Colonic mucosa (tissue), 4 donors: ENCODE data around the gene F10. TPM values are rescaled to one million over a fixed set of nuclear protein-coding genes. Genes with fewer than 3 reads are reported as not detected.

Experiments used
- DNase-seq: peaks from one replicate; pipeline ENCODE4 v3.0.0-alpha.2; 2020
- H3K27ac ChIP-seq: fragments of 200-600 bp; one replicate; pipeline ENCODE4 v1.8.0; 2021
- H3K27me3 ChIP-seq: fragments of 200-600 bp; one replicate; pipeline ENCODE4 v1.8.0; 2021
- H3K36me3 ChIP-seq: fragments of 200-600 bp; one replicate; pipeline ENCODE4 v1.8.0; 2021
- H3K4me1 ChIP-seq: fragments of 200-600 bp; one replicate; pipeline ENCODE4 v1.8.0; 2021; ENCODE audit warnings: mild to moderate bottlenecking
- H3K4me3 ChIP-seq: fragments of 200-600 bp; one replicate; pipeline ENCODE4 v1.8.0; 2021
- H3K9ac ChIP-seq, 2 donors: one replicate each; pipeline ENCODE4 v1.7.0; 2013; ENCODE audit warnings: control low read depth in 2 of 2, low read depth in 2 of 2, low read length in 2 of 2
- H3K9me3 ChIP-seq: fragments of 200-600 bp; one replicate; pipeline ENCODE4 v1.8.0; 2021
- CTCF ChIP-seq: fragments of 200-600 bp; IDR thresholded peaks from one replicate; pipeline ENCODE4 v1.8.0; 2022; ENCODE audit warnings: antibody characterized with exemption, mild to moderate bottlenecking
- intact Hi-C: fragments of 100-400 bp; cut with DNase I; formaldehyde crosslinking; loops from one replicate; pipeline ENCODE4 v1.14.1; 2022
- total RNA-seq, 2 donors: library from RNA; stranded (reverse); fragmentation: NEBNext Ultra II Directional in 1 of 2; extraction: Animal tissue kit (Norgen Biotek cat#: 25700) in 1 of 2; gene quantifications; one replicate each; pipeline ENCODE4 v1.2.1, GENCODE V29; 2021
- donor health status: healthy.
- donor health status: DM: no; HTN: no; CAD: no.
- donor health status: DM: no; HTN: no; CAD: no.

F10 gene
- total RNA-seq, 2 donors from 2014 or later, result 1.5 to 4.1 TPM

- no peak overlapping the region for H3K27ac ChIP-seq
- TF ChIP-seq CTCF, result no peak
- H3K9me3 ChIP-seq, result no peaks in the 10 kb centered on the region
- no peaks in the 10 kb centered on the region for H3K4me1 ChIP-seq
- no peaks in the 10 kb centered on the region for H3K36me3 ChIP-seq
- no peak overlapping the region for H3K4me3 ChIP-seq
- intact Hi-C loops, result no loop called here
- H3K27me3 ChIP-seq, result no peaks in the 10 kb centered on the region
- DNase-seq, result no peak
- no peak overlapping the region for H3K9ac ChIP-seq
Observed at GRCh38 chr13:113137691-113138298, 15.2 kb downstream of the F10 start.

- TF ChIP-seq CTCF, result no peak
- Histone ChIP-seq H3K4me3 (no peak overlapping the region), H3K36me3 (no peaks in the 10 kb centered on the region), H3K9me3 (no peaks in the 10 kb centered on the region), H3K4me1 (no peaks in the 10 kb centered on the region), H3K9ac (no peak overlapping the region), H3K27ac (no peak overlapping the region), H3K27me3 (no peaks in the 10 kb centered on the region)
- DNase-seq, result no peak
- intact Hi-C loops, result no loop called here
Observed at GRCh38 chr13:113138792-113139551, 16.4 kb downstream of the F10 start.

GRCh38 chr13:113139577-113139976 lies 17.0 kb downstream of the F10 start:
- Histone ChIP-seq H3K4me3 (no peak overlapping the region), H3K36me3 (no peaks in the 10 kb centered on the region), H3K27ac (no peak overlapping the region), H3K27me3 (no peaks in the 10 kb centered on the region), H3K9ac (no peak overlapping the region), H3K4me1 (no peaks in the 10 kb centered on the region), H3K9me3 (no peaks in the 10 kb centered on the region)
- DNase-seq, result no peak
- TF ChIP-seq CTCF, result no peak
- intact Hi-C loops, result no loop called here

GRCh38 chr13:113140677-113141600 lies 18.3 kb downstream of the F10 start:
- intact Hi-C loops, result no loop called here
- Histone ChIP-seq H3K9ac (no peak overlapping the region), H3K9me3 (no peaks in the 10 kb centered on the region), H3K4me1 (no peaks in the 10 kb centered on the region), H3K4me3 (no peak overlapping the region), H3K27me3 (no peaks in the 10 kb centered on the region), H3K36me3 (no peaks in the 10 kb centered on the region), H3K27ac (no peak overlapping the region)
- TF ChIP-seq CTCF, result no peak
- no peak for DNase-seq

GRCh38 chr13:113141601-113141970 lies 19.0 kb downstream of the F10 start:
- Histone ChIP-seq H3K27me3 (no peaks in the 10 kb centered on the region), H3K27ac (no peak overlapping the region), H3K9me3 (no peaks in the 10 kb centered on the region), H3K36me3 (no peaks in the 10 kb centered on the region), H3K4me3 (no peak overlapping the region), H3K9ac (no peak overlapping the region), H3K4me1 (no peaks in the 10 kb centered on the region)
- no peak for TF ChIP-seq CTCF
- intact Hi-C loops, result no loop called here
- DNase-seq, result no peak
